ENCODE results near the gene IFT81. TPM values are rescaled to one million over a fixed set of nuclear protein-coding genes. Genes with fewer than 3 reads are reported as not detected.

The IFT81 gene
- total and polyA plus RNA-seq, 2 of the 13 experiments (the other 11 are each of a cell fraction or from before 2014, with no cell fraction given), result 4.2 to 13.0 TPM

- BruUV-seq (replicated peaks), result no TSS peak
- DNase-seq (ENCODE audit: low spot score) (no peak), FAIRE-seq (no peak), ATAC-seq (no peak)
- in situ Hi-C loops (cut with HindIII; ENCODE audit: extremely low pct_ligation_motif_present, low pct_unique_long_range_greater_than_20kb) (no loop called here), intact Hi-C loops (cut with micrococcal nuclease; ENCODE audit: unreplicated experiment) (no loop called here)
- no peak overlapping the region for H3K4me3 ChIP-seq (replicated peaks in 1 of 3; ENCODE audit: insufficient read depth in 1 of 3, low read depth in 2 of 3, low read length in 3 of 3)
- no peak overlapping the region for H3K4me2 ChIP-seq (ENCODE audit: low read depth, low read length)
- ChIA-PET CTCF (ENCODE audit: low intra/inter-chr PET ratio, low total read pairs) (no interaction called here), POLR2A (no interaction called here)
- no peaks in the 10 kb centered on the region for H3K9me3 ChIP-seq (ENCODE audit: low read length)
- peaks cover 3 to 6% of the 10 kb centered on the region in 2 experiments; a peak in 3 of 5 replicates for H3K36me3 ChIP-seq (replicated peaks in 1 of 2; ENCODE audit: control insufficient read depth in 1 of 2, insufficient read depth in 2 of 2, low read length in 2 of 2)
- H3K79me2 ChIP-seq (ENCODE audit: insufficient read depth, low read length), result no peaks in the 10 kb centered on the region
- no peak for TF ChIP-seq E2F5 (CRISPR knock-in tag; conservative IDR thresholded peaks at IDR 0.05)
- no peak for TF ChIP-seq ZFAT (CRISPR knock-in tag; conservative IDR thresholded peaks at IDR 0.05)
- no peak for TF ChIP-seq SETDB1 (CRISPR knock-in tag; IDR thresholded peaks at IDR 0.05; ENCODE audit: borderline replicate concordance)
- TF ChIP-seq ARID3A (IDR thresholded peaks at IDR 0.05; ENCODE audit: low read depth, low read length), result no peak
- no peak for TF ChIP-seq ZNF292 (CRISPR knock-in tag; IDR thresholded peaks at IDR 0.05; ENCODE audit: borderline replicate concordance, low read depth)
- TF ChIP-seq KLF16 (CRISPR knock-in tag; IDR thresholded peaks at IDR 0.05), result no peak
- no peak for TF ChIP-seq KMT2A (CRISPR knock-in tag; IDR thresholded peaks at IDR 0.05)
- TF ChIP-seq KLF15 (CRISPR knock-in tag; IDR thresholded peaks at IDR 0.05; ENCODE audit: borderline replicate concordance), result no peak
- TF ChIP-seq U2AF2 (IDR thresholded peaks at IDR 0.05; ENCODE audit: low read depth, low read length), result no peak
- H3K27me3 ChIP-seq (ENCODE audit: control insufficient read depth in 1 of 2, insufficient read depth in 2 of 2, low read length in 2 of 2), result no peaks in the 10 kb centered on the region
- WGBS (ENCODE audit: low lambda C conversion rate), result 95% methylated on average over 3 of the region's 3 CpGs
- no peak overlapping the region for H3K27ac ChIP-seq (ENCODE audit: extremely low read length, insufficient read depth, low read length)
- H3K9ac ChIP-seq (ENCODE audit: insufficient read depth, low read depth, low read length), result no peak overlapping the region
- H2AFZ ChIP-seq (ENCODE audit: low read length), result no peak overlapping the region
- H4K20me1 ChIP-seq (ENCODE audit: insufficient read depth, low read length), result no peaks in the 10 kb centered on the region
- no peaks in the 10 kb centered on the region for H3K4me1 ChIP-seq (ENCODE audit: insufficient read depth, low read length)
Measured at GRCh38 chr12:110179291-110179690, 55.1 kb downstream of the IFT81 start.

Data from HepG2 (cell line).